GM12872 (cell line): ENCODE data around the gene NYAP1.

Experiments used
- TF ChIP-seq, protein P1 (sequence below): IDR thresholded peaks from 3 replicates; pipeline ENCODE4 v1.5.1; 2011; ENCODE audit warnings: low read depth, mild to moderate bottlenecking, low read length, moderate library complexity; ENCODE audit not compliant: insufficient read depth

Gene NYAP1

DNA sequence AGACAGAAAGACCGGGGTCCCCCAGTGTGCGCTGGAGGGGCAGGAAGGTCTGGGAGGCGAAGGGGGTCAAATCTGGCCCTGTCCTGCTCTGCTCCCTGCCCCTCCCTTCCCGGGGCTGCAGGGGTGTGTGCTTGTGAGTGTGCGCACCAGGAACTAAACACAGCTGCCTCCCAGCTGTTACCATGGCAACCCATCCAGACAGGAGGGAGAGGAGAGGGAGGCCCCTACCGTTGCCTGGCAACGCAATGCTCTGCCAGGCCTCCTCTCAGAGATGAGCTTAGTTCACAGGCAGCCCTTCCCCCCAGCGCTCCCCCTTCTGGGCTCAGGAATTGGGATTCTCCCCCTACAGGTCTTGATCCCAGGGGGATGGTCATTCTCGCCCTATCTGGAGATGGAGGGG is 6.1 kb downstream of the NYAP1 start:
- TF ChIP-seq, protein P1, sequence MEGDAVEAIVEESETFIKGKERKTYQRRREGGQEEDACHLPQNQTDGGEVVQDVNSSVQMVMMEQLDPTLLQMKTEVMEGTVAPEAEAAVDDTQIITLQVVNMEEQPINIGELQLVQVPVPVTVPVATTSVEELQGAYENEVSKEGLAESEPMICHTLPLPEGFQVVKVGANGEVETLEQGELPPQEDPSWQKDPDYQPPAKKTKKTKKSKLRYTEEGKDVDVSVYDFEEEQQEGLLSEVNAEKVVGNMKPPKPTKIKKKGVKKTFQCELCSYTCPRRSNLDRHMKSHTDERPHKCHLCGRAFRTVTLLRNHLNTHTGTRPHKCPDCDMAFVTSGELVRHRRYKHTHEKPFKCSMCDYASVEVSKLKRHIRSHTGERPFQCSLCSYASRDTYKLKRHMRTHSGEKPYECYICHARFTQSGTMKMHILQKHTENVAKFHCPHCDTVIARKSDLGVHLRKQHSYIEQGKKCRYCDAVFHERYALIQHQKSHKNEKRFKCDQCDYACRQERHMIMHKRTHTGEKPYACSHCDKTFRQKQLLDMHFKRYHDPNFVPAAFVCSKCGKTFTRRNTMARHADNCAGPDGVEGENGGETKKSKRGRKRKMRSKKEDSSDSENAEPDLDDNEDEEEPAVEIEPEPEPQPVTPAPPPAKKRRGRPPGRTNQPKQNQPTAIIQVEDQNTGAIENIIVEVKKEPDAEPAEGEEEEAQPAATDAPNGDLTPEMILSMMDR, result no peak

DNA sequence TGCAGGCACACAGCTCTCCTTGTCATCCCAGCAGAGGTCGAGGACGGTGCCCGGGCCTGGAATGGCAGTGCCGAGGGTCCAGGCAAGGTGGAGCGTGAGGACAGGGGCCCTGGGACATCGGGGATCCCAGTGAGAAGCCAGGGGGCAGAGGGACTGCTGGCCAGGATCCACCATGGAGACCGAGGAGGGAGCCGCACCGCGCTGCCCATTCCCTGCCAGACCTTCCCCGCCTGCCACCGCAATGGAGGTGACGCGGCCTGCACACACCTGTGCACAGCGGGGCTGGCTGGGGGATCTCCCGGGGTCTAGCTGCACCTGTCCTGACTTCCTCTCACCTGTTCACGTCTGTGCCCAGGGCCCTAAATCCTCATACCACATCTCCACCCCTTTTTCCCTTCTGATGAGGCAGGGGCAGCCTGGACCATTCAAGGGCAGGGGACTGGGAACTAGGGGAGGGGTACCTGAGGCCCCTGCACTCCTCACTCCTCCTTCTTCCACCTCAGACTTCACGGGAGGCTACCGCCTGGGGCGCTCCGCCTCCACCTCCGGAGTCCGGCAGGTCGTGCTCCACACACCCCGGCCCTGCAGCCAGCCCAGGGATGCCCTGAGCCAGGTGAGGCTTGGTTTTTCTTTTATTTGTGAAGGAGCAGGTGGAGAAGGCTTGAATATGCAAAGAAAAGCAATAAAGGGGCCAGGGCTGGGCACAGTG is 6.9 kb downstream of the NYAP1 start:
- TF ChIP-seq, protein P1, result no peak

DNA sequence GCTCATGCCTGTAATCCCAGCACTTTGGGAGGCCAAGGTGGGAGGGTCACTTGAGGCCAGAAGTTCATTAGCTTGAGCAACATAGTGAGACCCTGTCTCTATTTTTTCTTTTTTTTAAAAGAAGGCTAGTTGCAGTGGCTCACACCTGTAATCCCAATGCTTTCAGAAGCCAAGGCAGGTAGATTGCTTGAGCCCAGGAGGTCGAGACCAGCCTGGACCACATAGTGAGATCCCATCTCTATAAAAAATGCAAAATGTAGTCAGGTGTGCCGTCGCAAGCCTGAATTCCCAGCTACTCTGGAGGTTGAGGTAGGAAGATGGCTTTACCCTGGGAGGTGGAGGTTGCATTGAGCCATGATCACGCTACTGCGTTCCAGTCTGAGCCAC is 7.5 kb downstream of the NYAP1 start:
- TF ChIP-seq, protein P1, result no peak

DNA sequence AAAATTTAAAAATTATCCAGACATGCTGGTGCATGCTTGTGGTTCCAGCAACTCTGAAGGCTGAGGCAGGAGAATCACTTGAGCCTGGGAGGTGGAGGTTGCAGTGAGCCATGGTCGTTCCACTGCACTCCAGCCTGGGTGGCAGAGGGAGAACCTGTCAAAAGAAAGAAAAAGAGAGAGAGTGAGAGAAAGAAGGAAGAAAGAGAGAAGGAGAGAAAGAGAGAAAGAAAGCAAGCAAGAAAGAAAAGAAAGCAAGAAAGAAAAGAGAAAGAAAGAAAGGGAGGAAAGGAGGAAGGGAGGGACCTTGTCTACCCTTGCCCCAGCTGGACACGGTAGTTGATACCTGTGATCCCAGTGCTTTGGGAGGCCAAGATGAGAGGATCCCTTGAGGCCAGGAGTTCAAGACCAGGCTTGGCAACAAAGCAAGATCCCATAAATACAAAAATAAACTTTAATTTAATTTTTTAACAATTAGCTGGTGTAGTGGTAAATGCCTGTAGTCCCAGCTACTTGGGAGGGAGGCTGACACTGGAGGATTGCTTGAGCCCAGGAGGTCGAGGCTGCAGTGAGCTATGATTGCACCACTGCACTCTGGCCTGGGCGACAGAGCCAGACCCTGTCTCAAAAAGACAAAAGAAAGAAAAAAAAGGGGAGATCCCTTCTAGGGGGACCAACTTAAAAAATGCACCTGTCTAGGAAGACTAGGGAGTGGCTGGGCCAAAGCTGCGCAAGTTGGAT is 9.2 kb downstream of the NYAP1 start:
- TF ChIP-seq, protein P1, result no peak

DNA sequence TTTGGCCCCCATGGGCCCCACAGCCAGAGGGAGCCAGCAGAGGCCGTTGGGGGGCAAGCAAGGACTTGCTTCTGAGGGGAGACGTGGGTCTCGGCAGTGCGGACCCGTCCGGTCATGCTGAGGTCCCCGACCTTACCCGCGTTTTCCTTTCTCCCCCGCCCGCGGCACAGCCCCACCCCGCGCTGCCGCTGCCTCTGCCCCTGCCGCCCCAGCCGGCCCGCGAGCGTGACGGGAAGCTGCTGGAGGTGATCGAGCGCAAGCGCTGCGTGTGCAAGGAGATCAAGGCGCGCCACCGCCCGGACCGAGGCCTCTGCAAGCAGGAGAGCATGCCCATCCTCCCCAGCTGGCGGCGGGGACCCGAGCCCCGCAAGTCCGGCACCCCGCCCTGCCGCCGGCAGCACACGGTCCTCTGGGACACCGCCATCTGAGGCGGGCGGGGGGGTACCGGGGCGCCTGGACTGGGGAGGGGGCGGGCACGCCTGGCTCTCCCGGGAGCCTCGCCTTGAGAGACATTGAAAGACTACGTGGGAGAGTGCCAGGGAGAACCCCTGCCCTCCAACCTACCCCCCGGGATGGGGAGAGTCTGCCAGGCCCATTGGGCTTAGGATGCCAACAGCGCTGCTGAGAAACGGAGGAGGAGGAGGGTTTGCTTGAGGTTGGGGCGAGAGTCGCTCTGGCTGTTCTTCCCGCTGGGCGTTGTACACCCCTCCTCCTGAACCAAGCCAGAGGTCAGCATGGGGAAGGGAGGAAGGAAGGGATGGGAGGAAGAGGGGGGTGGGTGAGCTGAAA is 9.9 kb downstream of the NYAP1 start:
- TF ChIP-seq, protein P1, result 0 out of 3 replicates have a peak, but pooled peaks have one; percentile 7

DNA sequence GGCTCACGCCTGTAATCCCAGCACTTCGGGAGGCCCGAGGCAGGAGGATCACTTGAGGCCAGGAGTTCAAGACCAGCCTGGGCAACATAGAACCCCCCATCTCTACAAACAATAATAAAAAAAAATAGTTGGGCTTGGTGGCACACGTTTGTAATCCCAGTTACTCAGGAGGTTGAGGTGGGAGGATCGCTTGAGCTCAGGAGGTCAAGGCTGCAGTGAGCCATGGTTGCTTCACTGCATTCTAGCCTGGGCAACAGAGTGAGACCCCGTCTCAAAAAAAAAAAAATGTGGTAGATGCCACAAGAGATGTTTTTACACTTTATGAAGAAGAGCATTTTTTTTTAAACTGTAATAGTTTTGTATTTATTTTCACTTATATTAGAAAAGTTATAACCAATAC is 12.8 kb downstream of the NYAP1 start:
- TF ChIP-seq, protein P1, result no peak
